HepG2 (cell line): ENCODE data around the gene MPIG6B. TPM values are rescaled to one million over a fixed set of nuclear protein-coding genes. Genes with fewer than 3 reads are reported as not detected.

Experiments
- ADNP ChIP-seq: sonication (generic); formaldehyde crosslinking; IDR thresholded peaks from 2 replicates; pipeline ENCODE4 v1.4.0; 2020; ENCODE audit warnings: missing genetic modification reagents
- KDM3A ChIP-seq: IDR thresholded peaks from 2 replicates; pipeline ENCODE4 v1.6.1; 2018; ENCODE audit warnings: low read depth, missing compliant biosample characterization
- SMAD3 ChIP-seq: sonication (generic); formaldehyde crosslinking; IDR thresholded peaks from 2 replicates; pipeline ENCODE4 v1.4.0; 2020; ENCODE audit warnings: missing genetic modification reagents
- TAF1 ChIP-seq: sonication (generic); formaldehyde crosslinking; IDR thresholded peaks from 2 replicates; pipeline ENCODE4 v1.4.0; 2020; ENCODE audit warnings: missing genetic modification reagents
- THAP11 ChIP-seq: IDR thresholded peaks from 2 replicates; pipeline ENCODE4 v1.6.1; 2016; ENCODE audit warnings: missing biosample characterization, missing genetic modification reagents
- WIZ ChIP-seq: sonication (generic); formaldehyde crosslinking; IDR thresholded peaks from 2 replicates; pipeline ENCODE4 v1.5.1; 2020; ENCODE audit warnings: mild to moderate bottlenecking, missing genetic modification reagents
- YY1 ChIP-seq: IDR thresholded peaks from 2 replicates; pipeline ENCODE4 v1.6.1; 2011; ENCODE audit warnings: low read length, low read depth, moderate library complexity, mild to moderate bottlenecking; ENCODE audit not compliant: insufficient read depth, insufficient replicate concordance
- ZBTB42 ChIP-seq: sonication (generic); formaldehyde crosslinking; IDR thresholded peaks from 2 replicates; pipeline ENCODE4 v1.5.0; 2020; ENCODE audit warnings: mild to moderate bottlenecking, missing genetic modification reagents
- ZNF263 ChIP-seq: sonication (generic); formaldehyde crosslinking; IDR thresholded peaks from 2 replicates; pipeline ENCODE4 v1.4.0; 2020; ENCODE audit warnings: missing genetic modification reagents
- ZNF724P ChIP-seq: sonication (generic); formaldehyde crosslinking; IDR thresholded peaks from 2 replicates; pipeline ENCODE4 v1.8.0; 2022; ENCODE audit warnings: missing genetic modification reagents, borderline replicate concordance
- ZNF737 ChIP-seq: sonication (generic); formaldehyde crosslinking; IDR thresholded peaks from 2 replicates; pipeline ENCODE4 v1.5.0; 2020; ENCODE audit warnings: missing genetic modification reagents, mild to moderate bottlenecking, borderline replicate concordance
- ZNF746 ChIP-seq: sonication (generic); formaldehyde crosslinking; IDR thresholded peaks from 2 replicates; pipeline ENCODE4 v1.8.0; 2022; ENCODE audit warnings: mild to moderate bottlenecking, missing genetic modification reagents
- ZSCAN29 ChIP-seq: sonication (generic); formaldehyde crosslinking; conservative IDR thresholded peaks from 2 replicates; pipeline ENCODE4 v1.4.0; 2020; ENCODE audit warnings: mild to moderate bottlenecking, missing genetic modification reagents
- polyA plus RNA-seq, 8 experiments: library from polyadenylated mRNA; depleted of rRNA in 3 of 8; stranded (reverse) in 7 of 8; unstranded in 1 of 8; fragments of >200 nt; fragmentation: Illumina TruSeq in 4 of 8; extraction: Trizol in 4 of 8; gene quantifications; 2 replicates each; pipeline versions ENCODE4 v1.2.1 to v1.2.3, GENCODE V29; 2011 to 2016; ENCODE audit warnings: low read depth in 4 of 8, missing spikeins in 1 of 8, mixed read lengths in 1 of 8; ENCODE audit not compliant: insufficient read depth in 1 of 8
- total RNA-seq, 5 experiments: library from RNA; depleted of rRNA; stranded (reverse); fragments of >200 nt; fragmentation: Illumina TruSeq; extraction: Trizol; gene quantifications; 2 replicates each; pipeline ENCODE4 v1.2.3, GENCODE V29; 2016; ENCODE audit warnings: low read depth in 1 of 5
- TF ChIP-seq, protein P1 (sequence below): sonication (generic); formaldehyde crosslinking; IDR thresholded peaks from 2 replicates; pipeline ENCODE4 v1.4.0; 2020; ENCODE audit warnings: mild to moderate bottlenecking, missing genetic modification reagents
- TF ChIP-seq, protein P2 (sequence below): sonication (generic); formaldehyde crosslinking; IDR thresholded peaks from 2 replicates; pipeline ENCODE4 v1.4.0; 2020; ENCODE audit warnings: missing genetic modification reagents, borderline replicate concordance
- TF ChIP-seq, protein P3 (sequence below): IDR thresholded peaks from 2 replicates; pipeline ENCODE4 v1.6.1; 2016; ENCODE audit warnings: missing compliant biosample characterization, missing genetic modification reagents, borderline replicate concordance
- TF ChIP-seq, protein P4 (sequence below): sonication (generic); formaldehyde crosslinking; IDR thresholded peaks from 2 replicates; pipeline ENCODE4 v1.4.0; 2020; ENCODE audit warnings: mild to moderate bottlenecking, missing genetic modification reagents, borderline replicate concordance
- TF ChIP-seq, protein P5 (sequence below): sonication (generic); formaldehyde crosslinking; IDR thresholded peaks from 2 replicates; pipeline ENCODE4 v1.8.0; 2022; ENCODE audit warnings: low read depth, missing genetic modification reagents

Gene MPIG6B
- total and polyA plus RNA-seq, 2 of the 13 experiments (the other 11 are each of a cell fraction or from before 2014, with no cell fraction given) = not detected

DNA sequence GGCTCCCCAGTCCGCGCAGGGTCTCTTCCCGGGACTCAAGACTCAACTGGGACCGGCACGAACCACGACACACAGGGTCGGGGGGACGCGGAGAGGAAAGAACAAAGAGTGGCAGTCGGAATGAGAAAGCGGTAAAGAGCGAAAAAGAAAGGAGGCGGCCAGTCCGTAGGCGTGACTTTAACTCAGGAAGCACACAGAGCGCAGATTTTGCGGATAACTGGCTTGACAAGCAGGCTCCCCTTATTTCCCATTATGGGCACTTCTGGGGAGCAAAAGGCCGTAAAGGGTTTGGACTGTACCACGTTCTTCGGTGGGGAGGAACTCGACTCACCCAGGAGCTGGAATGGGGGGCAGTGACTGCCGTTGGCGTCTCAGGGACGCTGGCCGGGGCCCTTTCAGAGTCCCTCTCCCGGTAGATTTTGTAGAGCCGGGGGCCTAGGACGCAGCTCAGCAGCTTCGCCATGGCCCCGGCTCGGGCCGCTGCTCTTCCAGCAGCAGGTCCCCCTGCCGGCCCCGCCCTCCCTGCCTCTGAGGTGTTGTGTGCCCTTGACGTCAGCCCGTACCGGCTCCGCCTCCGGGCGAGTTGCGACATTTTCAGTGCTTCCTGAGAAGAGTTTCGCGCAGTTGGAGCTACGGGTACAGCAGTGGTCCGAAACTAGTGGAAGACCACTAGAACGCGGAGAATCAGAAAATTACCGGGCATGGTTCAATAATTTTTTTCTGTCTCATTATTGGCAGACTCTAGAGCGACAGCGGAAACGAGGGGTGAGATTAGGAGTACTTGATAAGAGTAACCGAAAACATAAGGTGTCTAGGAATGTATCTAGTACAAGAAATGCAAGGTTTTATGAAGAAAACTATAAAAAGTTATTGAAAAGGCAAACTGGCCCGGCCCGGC, 20.1 kb upstream of the MPIG6B start, which contains the start of gene ABHD16A (continued):
- 0 out of 2 replicates have a peak, but pooled peaks have one; percentile 11 for TF ChIP-seq ZSCAN29
- TF ChIP-seq, protein P1, sequence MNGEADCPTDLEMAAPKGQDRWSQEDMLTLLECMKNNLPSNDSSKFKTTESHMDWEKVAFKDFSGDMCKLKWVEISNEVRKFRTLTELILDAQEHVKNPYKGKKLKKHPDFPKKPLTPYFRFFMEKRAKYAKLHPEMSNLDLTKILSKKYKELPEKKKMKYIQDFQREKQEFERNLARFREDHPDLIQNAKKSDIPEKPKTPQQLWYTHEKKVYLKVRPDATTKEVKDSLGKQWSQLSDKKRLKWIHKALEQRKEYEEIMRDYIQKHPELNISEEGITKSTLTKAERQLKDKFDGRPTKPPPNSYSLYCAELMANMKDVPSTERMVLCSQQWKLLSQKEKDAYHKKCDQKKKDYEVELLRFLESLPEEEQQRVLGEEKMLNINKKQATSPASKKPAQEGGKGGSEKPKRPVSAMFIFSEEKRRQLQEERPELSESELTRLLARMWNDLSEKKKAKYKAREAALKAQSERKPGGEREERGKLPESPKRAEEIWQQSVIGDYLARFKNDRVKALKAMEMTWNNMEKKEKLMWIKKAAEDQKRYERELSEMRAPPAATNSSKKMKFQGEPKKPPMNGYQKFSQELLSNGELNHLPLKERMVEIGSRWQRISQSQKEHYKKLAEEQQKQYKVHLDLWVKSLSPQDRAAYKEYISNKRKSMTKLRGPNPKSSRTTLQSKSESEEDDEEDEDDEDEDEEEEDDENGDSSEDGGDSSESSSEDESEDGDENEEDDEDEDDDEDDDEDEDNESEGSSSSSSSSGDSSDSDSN (CRISPR knock-in tag) = peak; percentile 60
- TF ChIP-seq, protein P2, sequence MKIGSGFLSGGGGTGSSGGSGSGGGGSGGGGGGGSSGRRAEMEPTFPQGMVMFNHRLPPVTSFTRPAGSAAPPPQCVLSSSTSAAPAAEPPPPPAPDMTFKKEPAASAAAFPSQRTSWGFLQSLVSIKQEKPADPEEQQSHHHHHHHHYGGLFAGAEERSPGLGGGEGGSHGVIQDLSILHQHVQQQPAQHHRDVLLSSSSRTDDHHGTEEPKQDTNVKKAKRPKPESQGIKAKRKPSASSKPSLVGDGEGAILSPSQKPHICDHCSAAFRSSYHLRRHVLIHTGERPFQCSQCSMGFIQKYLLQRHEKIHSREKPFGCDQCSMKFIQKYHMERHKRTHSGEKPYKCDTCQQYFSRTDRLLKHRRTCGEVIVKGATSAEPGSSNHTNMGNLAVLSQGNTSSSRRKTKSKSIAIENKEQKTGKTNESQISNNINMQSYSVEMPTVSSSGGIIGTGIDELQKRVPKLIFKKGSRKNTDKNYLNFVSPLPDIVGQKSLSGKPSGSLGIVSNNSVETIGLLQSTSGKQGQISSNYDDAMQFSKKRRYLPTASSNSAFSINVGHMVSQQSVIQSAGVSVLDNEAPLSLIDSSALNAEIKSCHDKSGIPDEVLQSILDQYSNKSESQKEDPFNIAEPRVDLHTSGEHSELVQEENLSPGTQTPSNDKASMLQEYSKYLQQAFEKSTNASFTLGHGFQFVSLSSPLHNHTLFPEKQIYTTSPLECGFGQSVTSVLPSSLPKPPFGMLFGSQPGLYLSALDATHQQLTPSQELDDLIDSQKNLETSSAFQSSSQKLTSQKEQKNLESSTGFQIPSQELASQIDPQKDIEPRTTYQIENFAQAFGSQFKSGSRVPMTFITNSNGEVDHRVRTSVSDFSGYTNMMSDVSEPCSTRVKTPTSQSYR (CRISPR knock-in tag) = no peak
- TF ChIP-seq ZBTB42 (CRISPR knock-in tag) = 0 out of 2 replicates have a peak, but pooled peaks have one; percentile 13
- TF ChIP-seq, protein P3, sequence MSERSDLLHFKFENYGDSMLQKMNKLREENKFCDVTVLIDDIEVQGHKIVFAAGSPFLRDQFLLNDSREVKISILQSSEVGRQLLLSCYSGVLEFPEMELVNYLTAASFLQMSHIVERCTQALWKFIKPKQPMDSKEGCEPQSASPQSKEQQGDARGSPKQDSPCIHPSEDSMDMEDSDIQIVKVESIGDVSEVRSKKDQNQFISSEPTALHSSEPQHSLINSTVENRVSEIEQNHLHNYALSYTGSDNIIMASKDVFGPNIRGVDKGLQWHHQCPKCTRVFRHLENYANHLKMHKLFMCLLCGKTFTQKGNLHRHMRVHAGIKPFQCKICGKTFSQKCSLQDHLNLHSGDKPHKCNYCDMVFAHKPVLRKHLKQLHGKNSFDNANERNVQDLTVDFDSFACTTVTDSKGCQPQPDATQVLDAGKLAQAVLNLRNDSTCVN (CRISPR knock-in tag) = peak; percentile 40; the same call in 1 of the 2 replicates
- peak; percentile 67; the same call in 1 of the 2 replicates for TF ChIP-seq KDM3A
- 0 out of 2 replicates have a peak, but pooled peaks have one; percentile 51 for TF ChIP-seq SMAD3
- peak; percentile 93 for TF ChIP-seq THAP11 (CRISPR knock-in tag)
- peak; percentile 72 for TF ChIP-seq YY1
- TF ChIP-seq ZNF263 (CRISPR knock-in tag) = peak; percentile 27; the same call in 1 of the 2 replicates
- TF ChIP-seq, protein P4, sequence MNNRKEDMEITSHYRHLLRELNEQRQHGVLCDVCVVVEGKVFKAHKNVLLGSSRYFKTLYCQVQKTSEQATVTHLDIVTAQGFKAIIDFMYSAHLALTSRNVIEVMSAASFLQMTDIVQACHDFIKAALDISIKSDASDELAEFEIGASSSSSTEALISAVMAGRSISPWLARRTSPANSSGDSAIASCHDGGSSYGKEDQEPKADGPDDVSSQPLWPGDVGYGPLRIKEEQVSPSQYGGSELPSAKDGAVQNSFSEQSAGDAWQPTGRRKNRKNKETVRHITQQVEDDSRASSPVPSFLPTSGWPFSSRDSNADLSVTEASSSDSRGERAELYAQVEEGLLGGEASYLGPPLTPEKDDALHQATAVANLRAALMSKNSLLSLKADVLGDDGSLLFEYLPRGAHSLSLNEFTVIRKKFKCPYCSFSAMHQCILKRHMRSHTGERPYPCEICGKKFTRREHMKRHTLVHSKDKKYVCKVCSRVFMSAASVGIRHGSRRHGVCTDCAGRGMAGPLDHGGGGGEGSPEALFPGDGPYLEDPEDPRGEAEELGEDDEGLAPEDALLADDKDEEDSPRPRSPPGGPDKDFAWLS (CRISPR knock-in tag) = no peak
- TF ChIP-seq ADNP (CRISPR knock-in tag) = no peak
- TF ChIP-seq WIZ (CRISPR knock-in tag) = no peak
- TF ChIP-seq, protein P5, sequence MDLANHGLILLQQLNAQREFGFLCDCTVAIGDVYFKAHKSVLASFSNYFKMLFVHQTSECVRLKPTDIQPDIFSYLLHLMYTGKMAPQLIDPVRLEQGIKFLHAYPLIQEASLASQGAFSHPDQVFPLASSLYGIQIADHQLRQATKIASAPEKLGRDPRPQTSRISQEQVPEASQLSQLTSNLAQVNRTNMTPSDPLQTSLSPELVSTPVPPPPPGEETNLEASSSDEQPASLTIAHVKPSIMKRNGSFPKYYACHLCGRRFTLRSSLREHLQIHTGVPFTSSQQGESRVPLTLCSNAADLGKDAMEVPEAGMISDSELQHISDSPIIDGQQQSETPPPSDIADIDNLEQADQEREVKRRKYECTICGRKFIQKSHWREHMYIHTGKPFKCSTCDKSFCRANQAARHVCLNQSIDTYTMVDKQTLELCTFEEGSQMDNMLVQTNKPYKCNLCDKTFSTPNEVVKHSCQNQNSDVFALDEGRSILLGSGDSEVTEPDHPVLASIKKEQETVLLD (CRISPR knock-in tag) = peak; percentile 65; the same call in 1 of the 2 replicates
- peak; percentile 63 for TF ChIP-seq TAF1 (CRISPR knock-in tag)
- no peak; the same call in 1 of the 2 replicates for TF ChIP-seq ZNF737 (CRISPR knock-in tag)
- TF ChIP-seq ZNF724P = no peak
- peak; percentile 60; the same call in 1 of the 2 replicates for TF ChIP-seq ZNF746 (CRISPR knock-in tag)
